Measurements from ENCODE around the gene ADCY7. TPM values are rescaled to one million over a fixed set of nuclear protein-coding genes. Genes with fewer than 3 reads are reported as not detected.

Gene ADCY7
- total and polyA plus RNA-seq, 2 of the 4 experiments (the other 2 are of a cell fraction): 15.2 to 17.1 TPM

DNA sequence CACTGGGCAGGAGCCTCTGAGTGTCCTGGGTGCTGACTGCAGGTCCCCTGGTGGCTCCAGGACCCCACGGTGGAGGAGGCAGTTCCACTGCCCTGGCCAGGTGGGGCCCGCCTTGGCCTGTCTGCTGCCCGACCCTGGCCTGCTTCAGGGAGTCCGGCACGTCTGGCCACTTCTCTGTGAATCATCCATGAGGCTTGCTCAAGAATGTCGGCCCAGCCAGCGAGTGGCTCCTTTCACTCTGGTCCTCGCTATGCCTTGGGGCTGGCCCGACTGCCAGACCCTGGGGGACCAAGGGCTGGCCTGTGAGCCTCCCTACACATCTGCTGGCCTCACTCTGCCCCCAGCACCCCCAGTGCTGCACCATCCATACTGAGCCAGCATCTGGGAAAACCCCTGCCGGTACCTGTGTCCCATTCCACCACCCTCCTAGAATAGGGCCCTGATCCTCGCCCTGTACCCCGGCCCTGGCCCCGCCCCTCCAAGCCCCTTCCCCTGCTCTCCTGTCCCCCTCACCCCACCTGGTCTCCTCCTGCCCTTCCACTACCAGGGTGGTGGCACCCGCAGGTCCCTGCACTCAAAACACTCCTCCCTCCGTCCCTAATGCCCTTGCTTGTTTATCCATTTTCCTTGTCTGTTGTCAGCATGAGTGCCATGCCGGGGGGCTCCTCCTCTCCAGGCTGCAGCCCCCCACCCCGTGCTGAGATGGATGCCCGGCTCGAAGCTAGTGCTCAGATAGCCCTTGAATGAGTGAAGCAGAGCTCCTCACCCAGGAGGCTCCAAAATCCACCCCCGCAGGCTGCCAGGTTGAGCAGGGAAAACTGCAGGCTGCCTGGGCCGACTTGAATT, 35.5 kb downstream of the ADCY7 start (continued):
- TF ChIP-seq, protein P1, sequence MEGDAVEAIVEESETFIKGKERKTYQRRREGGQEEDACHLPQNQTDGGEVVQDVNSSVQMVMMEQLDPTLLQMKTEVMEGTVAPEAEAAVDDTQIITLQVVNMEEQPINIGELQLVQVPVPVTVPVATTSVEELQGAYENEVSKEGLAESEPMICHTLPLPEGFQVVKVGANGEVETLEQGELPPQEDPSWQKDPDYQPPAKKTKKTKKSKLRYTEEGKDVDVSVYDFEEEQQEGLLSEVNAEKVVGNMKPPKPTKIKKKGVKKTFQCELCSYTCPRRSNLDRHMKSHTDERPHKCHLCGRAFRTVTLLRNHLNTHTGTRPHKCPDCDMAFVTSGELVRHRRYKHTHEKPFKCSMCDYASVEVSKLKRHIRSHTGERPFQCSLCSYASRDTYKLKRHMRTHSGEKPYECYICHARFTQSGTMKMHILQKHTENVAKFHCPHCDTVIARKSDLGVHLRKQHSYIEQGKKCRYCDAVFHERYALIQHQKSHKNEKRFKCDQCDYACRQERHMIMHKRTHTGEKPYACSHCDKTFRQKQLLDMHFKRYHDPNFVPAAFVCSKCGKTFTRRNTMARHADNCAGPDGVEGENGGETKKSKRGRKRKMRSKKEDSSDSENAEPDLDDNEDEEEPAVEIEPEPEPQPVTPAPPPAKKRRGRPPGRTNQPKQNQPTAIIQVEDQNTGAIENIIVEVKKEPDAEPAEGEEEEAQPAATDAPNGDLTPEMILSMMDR (conservative IDR thresholded peaks at IDR 0.05; ENCODE audit: low read depth, low read length): no peak

DNA sequence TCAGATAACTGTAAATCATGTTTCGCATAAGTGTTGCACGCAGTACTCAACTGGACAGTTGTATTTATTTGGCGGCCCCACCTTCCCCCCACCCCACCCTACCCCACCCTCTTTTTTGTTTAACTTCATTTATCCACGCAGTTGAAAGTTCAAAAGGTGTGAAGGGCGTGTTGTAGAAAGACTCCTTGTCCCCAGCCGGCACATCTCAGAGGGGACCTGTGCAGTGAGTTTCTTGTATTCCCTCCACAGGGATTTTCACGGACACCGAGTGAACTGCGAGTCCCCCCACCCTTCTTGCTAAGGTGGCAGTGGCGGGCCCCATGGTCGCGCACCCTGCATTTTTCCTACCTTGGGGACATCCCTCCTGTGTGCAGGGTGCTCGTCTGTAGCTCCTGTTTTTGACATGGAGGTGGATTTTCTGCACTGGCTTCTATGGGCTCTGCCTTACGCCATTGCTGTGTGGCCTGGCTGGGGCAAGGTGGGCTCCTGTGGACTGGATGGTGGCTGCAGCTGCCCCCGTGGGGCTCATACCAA, 36.2 kb downstream of the ADCY7 start:
- H3K9ac ChIP-seq (ENCODE audit: low read depth, low read length): no peak overlapping the region
- peak overlapping the region; percentile 2; the same call in 1 of the 2 replicates for H3K18ac ChIP-seq (ENCODE audit: low read depth, low read length)
- no CpG with 5 or more reads among the region's 15 CpGs for WGBS, 2 experiments (ENCODE audit: extremely low coverage in 2 of 2, insufficient read length in 1 of 2)
- intact Hi-C loops (cut with micrococcal nuclease): loop anchor here (5.0 kb wide), 3 partner anchors 35 to 235 kb away; partner anchors contain the start of genes ADCY7 and HEATR3
- H3K4me2 ChIP-seq (ENCODE audit: low read depth, low read length): no peak overlapping the region
- DNase-seq: no peak
- H4K5ac ChIP-seq (ENCODE audit: low read depth, low read length): no peak overlapping the region; the same call in 1 of the 2 replicates
- H3K4me3 ChIP-seq (ENCODE audit: insufficient read depth, low read depth, low read length): no peak overlapping the region
- no peaks in the 10 kb centered on the region for H3K9me3 ChIP-seq (ENCODE audit: control insufficient read depth, insufficient read depth, low read length)
- POLR2A ChIA-PET (ENCODE audit: unreplicated experiment): no interaction called here
- peak overlapping the region; percentile 83; the same call in 1 of the 2 replicates for H3K14ac ChIP-seq (replicated peaks; ENCODE audit: low read depth, low read length)
- no peak overlapping the region for H3K56ac ChIP-seq (ENCODE audit: extremely low read depth, insufficient read depth, low read length)
- peak overlapping the region; percentile 96 for H2BK5ac ChIP-seq (ENCODE audit: low read depth, low read length, poor library complexity, severe bottlenecking)
- peak overlapping the region; percentile 38 to 91; a peak in 2 of 4 replicates for H4K8ac ChIP-seq (ENCODE audit: low read depth in 2 of 2, low read length in 2 of 2)
- no peaks in the 10 kb centered on the region for H3K36me3 ChIP-seq (ENCODE audit: control insufficient read depth, insufficient read depth, low read length)
- no TSS peak for BruUV-seq (replicated peaks)
- H3K79me1 ChIP-seq (ENCODE audit: low read depth in 1 of 2, low read length in 2 of 2): peaks cover 0 to 16% of the 10 kb centered on the region in 2 experiments; a peak in 1 of 4 replicates
- no peaks in the 10 kb centered on the region for H4K20me1 ChIP-seq (ENCODE audit: insufficient read depth, low read length)
- no peaks in the 10 kb centered on the region for H3K27me3 ChIP-seq (ENCODE audit: control insufficient read depth, insufficient read depth, low read length)
- peak overlapping the region; percentile 94 for H4K91ac ChIP-seq (ENCODE audit: insufficient read depth, low read depth, low read length)
- dilution Hi-C loops (cut with HindIII; ENCODE audit: low sequenced_read_pairs, unreplicated experiment): no loop called here
- no peak for ATAC-seq (ENCODE audit: low read depth)
- H3K4ac ChIP-seq (ENCODE audit: low read depth, low read length): peak overlapping the region; percentile 90
- peaks cover 31% of the 10 kb centered on the region for H3K9me1 ChIP-seq (ENCODE audit: insufficient read depth, low read length)
- peak overlapping the region; percentile 94 for H2BK120ac ChIP-seq (ENCODE audit: low read depth, low read length)
- H2AK9ac ChIP-seq (replicated peaks; ENCODE audit: low read depth, low read length, poor library complexity): no peak overlapping the region
- H3K23ac ChIP-seq (ENCODE audit: low read depth, low read length): 0 out of 2 replicates have a peak overlapping the region, but pooled peaks have one; percentile 64
- CTCF ChIA-PET: no interaction called here
- peak overlapping the region; percentile 85 for H2AK5ac ChIP-seq (ENCODE audit: low read depth, low read length)
- in situ Hi-C loops (cut with MboI; ENCODE audit: low sequenced_read_pairs): no loop called here
- peak overlapping the region; percentile 50; the same call in 1 of the 3 replicates for H2BK15ac ChIP-seq (ENCODE audit: low read depth, low read length)
- peak overlapping the region; percentile 62 for H2AFZ ChIP-seq (replicated peaks; ENCODE audit: low read length, poor library complexity)
- H2BK20ac ChIP-seq (ENCODE audit: low read depth, low read length): peak overlapping the region; percentile 79
- H3K4me1 ChIP-seq (ENCODE audit: control insufficient read depth, insufficient read depth, low read length): peaks cover 46% of the 10 kb centered on the region
- H3K27ac ChIP-seq (ENCODE audit: insufficient read depth, low read length): no peak overlapping the region
- TF ChIP-seq RFX5 (IDR thresholded peaks at IDR 0.05; ENCODE audit: low read depth, low read length) (no peak), BHLHE40 (IDR thresholded peaks at IDR 0.05; ENCODE audit: low read depth, low read length) (no peak), MXI1 (IDR thresholded peaks at IDR 0.05; ENCODE audit: borderline replicate concordance, low read depth, low read length) (no peak), MAZ (IDR thresholded peaks at IDR 0.05; ENCODE audit: borderline replicate concordance, low read depth, low read length) (no peak), CEBPB (IDR thresholded peaks at IDR 0.05; ENCODE audit: low read depth, low read length) (no peak), RAD21 (IDR thresholded peaks at IDR 0.05; ENCODE audit: low read length) (no peak), MAFK (IDR thresholded peaks at IDR 0.05; ENCODE audit: low read depth, low read length) (no peak), SMC3 (IDR thresholded peaks at IDR 0.05; ENCODE audit: low read depth, low read length) (no peak)
- TF ChIP-seq, protein P1 (conservative IDR thresholded peaks at IDR 0.05; ENCODE audit: low read depth, low read length): no peak

Measured in IMR-90 (cell line).